ENCODE data around the gene HS6ST2.

The HS6ST2 gene

DNA sequence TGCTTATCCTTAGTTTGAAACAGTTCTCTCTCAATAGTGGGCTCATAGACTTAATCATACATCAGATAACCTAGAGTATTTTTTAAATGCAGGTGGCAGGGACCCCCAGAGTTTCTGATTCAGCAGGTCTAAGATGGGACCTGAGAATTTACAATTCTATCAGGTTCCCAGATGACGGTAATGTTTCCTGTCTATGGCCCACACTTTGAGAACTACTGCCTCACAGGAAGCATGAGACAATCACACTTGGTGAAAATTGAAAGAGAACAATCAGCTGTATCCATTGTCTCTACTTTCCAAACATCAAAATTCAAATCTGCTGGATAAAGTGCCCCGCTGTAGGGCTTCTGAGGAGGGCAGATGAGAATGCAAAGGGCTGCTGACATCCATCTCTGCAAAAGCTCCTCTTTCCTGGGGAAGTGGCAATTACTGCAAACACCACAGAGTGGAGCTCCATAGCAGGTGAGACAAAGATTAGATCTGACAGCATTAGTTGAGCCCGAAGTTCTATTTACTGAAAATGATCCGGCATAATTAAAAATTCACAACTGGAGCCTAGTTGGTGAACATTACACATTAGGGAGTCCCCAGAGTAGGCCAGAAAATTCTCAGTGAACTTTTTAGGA, 281.8 kb downstream of the HS6ST2 start:
- H3K27ac ChIP-seq (ENCODE audit: low read depth, low read length, severe bottlenecking), result no peak overlapping the region
- no peak overlapping the region for H3K4me3 ChIP-seq (ENCODE audit: extremely low read depth, insufficient read depth, low read length, poor library complexity, severe bottlenecking)
- no peaks in the 10 kb centered on the region for H3K36me3 ChIP-seq (ENCODE audit: control insufficient read depth, insufficient read depth, low read length)
- 40% methylated on average over 1 of the region's 4 CpGs; no CpG with 5 or more reads in 1 of the 2 experiments for WGBS, 2 experiments (ENCODE audit: insufficient coverage in 2 of 2)
- H3K4me1 ChIP-seq (ENCODE audit: control insufficient read depth, insufficient read depth, low read length, poor library complexity, severe bottlenecking), result no peaks in the 10 kb centered on the region
- no peaks in the 10 kb centered on the region for H3K9me3 ChIP-seq (ENCODE audit: control insufficient read depth, low read length)

GRCh38 chrX:132676102-132676501, 282.3 kb downstream of the HS6ST2 start:
- H3K27ac ChIP-seq (ENCODE audit: low read depth, low read length, severe bottlenecking), result no peak overlapping the region
- H3K4me3 ChIP-seq (ENCODE audit: extremely low read depth, insufficient read depth, low read length, poor library complexity, severe bottlenecking), result no peak overlapping the region
- no peaks in the 10 kb centered on the region for H3K4me1 ChIP-seq (ENCODE audit: control insufficient read depth, insufficient read depth, low read length, poor library complexity, severe bottlenecking)
- H3K9me3 ChIP-seq (ENCODE audit: control insufficient read depth, low read length), result no peaks in the 10 kb centered on the region
- no CpG with 5 or more reads among the region's 3 CpGs for whole genome bisulfite sequencing, 2 experiments (ENCODE audit: insufficient coverage in 2 of 2)
- H3K36me3 ChIP-seq (ENCODE audit: control insufficient read depth, insufficient read depth, low read length), result no peaks in the 10 kb centered on the region

DNA sequence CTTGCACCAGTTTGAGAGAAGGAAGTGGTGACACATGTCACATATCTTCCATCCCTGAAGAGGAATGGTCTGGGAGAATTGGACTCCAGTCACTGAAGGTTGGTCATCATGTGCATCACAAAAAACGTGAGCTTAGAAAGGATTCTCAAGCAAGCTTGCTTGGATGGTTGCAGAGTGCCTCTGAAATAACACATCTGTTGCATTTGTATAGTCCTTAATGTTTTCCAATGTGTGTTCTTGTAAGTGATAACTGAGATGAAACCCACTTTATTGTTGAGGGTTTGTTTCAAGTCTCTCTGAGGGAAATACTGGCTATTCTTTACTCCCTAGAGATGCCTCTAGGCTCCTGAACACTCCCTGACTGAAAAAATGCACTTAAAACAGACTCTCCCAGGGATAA, 285.1 kb downstream of the HS6ST2 start:
- Histone ChIP-seq H3K4me3 (ENCODE audit: extremely low read depth, insufficient read depth, low read length, poor library complexity, severe bottlenecking) (no peak overlapping the region), H3K27ac (ENCODE audit: low read depth, low read length, severe bottlenecking) (no peak overlapping the region), H3K4me1 (ENCODE audit: control insufficient read depth, insufficient read depth, low read length, poor library complexity, severe bottlenecking) (no peaks in the 10 kb centered on the region), H3K9me3 (ENCODE audit: control insufficient read depth, low read length) (no peaks in the 10 kb centered on the region), H3K36me3 (ENCODE audit: control insufficient read depth, insufficient read depth, low read length) (no peaks in the 10 kb centered on the region)
- WGBS, 2 experiments (ENCODE audit: insufficient coverage in 2 of 2), result no CpG with 5 or more reads among the region's 1 CpG

DNA sequence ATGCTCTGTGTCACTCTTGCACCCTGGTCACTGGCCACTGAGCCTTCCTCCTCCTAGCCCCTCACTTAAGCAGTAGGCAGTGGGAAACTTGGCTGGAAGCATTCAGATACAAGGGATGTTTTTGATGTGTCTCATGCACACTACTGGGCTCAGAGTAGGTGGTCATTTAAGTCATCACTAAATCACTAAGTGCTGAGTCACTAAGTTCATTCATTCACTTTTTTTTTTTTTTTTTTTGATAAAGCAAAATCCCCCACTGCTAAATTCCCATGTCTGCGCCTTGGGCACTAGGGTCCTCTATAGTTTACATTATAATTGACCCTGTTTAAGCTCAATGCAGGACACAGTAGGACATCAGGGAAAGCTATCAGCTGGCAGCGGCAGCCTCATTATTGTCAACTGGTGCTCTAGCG, 287.2 kb downstream of the HS6ST2 start:
- no CpG with 5 or more reads among the region's 3 CpGs for WGBS, 2 experiments (ENCODE audit: insufficient coverage in 2 of 2)
- Histone ChIP-seq H3K9me3 (ENCODE audit: control insufficient read depth, low read length) (no peaks in the 10 kb centered on the region), H3K27ac (ENCODE audit: low read depth, low read length, severe bottlenecking) (no peak overlapping the region), H3K4me1 (ENCODE audit: control insufficient read depth, insufficient read depth, low read length, poor library complexity, severe bottlenecking) (no peaks in the 10 kb centered on the region), H3K36me3 (ENCODE audit: control insufficient read depth, insufficient read depth, low read length) (no peaks in the 10 kb centered on the region), H3K4me3 (ENCODE audit: extremely low read depth, insufficient read depth, low read length, poor library complexity, severe bottlenecking) (no peak overlapping the region)

DNA sequence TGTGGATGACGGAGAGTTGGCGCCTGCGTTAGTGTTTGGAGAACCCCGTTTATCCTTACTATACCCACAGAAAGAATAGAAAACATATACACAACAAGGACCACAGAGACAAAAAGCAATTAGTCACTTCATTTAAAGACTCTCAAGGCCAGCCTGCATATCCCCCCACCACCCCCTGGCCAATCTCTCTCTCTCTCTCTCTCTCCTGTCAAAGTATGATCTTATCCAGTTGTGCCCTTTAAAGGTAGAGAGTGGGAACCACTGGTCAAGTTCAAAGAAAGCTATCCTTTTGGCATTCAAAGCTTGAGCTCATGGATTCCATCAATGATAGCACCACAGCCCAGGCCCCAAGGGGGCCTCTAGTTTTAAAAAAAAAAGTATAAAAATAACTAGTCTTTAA, 289.3 kb downstream of the HS6ST2 start:
- WGBS, 2 experiments (ENCODE audit: insufficient coverage in 2 of 2), result 65% methylated on average over 4 of the region's 4 CpGs; no CpG with 5 or more reads in 1 of the 2 experiments
- H3K4me1 ChIP-seq (ENCODE audit: control insufficient read depth, insufficient read depth, low read length, poor library complexity, severe bottlenecking), result no peaks in the 10 kb centered on the region
- no peak overlapping the region for H3K27ac ChIP-seq (ENCODE audit: low read depth, low read length, severe bottlenecking)
- no peaks in the 10 kb centered on the region for H3K36me3 ChIP-seq (ENCODE audit: control insufficient read depth, insufficient read depth, low read length)
- H3K4me3 ChIP-seq (ENCODE audit: extremely low read depth, insufficient read depth, low read length, poor library complexity, severe bottlenecking), result no peak overlapping the region
- no peaks in the 10 kb centered on the region for H3K9me3 ChIP-seq (ENCODE audit: control insufficient read depth, low read length)

DNA sequence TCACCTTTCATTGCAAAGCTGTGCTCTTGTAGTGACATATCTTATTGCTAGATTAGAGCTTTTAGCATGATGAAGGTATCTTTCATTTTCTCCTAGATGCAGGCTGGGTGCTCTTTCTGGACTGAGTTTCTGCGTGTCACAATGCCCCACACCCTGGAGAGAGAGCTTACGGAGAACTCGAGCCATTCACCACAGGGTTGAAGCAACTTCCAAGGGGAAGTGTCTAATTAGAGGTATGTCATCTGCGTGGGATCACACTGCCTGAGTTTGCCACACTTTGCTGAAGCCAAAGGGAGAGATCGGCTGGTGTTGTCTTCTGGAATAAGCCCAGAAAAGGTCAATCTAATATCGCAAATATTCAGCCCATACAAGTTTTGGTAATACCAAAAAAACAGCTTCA, 290.3 kb downstream of the HS6ST2 start:
- no peak overlapping the region for H3K4me3 ChIP-seq (ENCODE audit: extremely low read depth, insufficient read depth, low read length, poor library complexity, severe bottlenecking)
- H3K36me3 ChIP-seq (ENCODE audit: control insufficient read depth, insufficient read depth, low read length), result no peaks in the 10 kb centered on the region
- no peak overlapping the region for H3K27ac ChIP-seq (ENCODE audit: low read depth, low read length, severe bottlenecking)
- H3K9me3 ChIP-seq (ENCODE audit: control insufficient read depth, low read length), result no peaks in the 10 kb centered on the region
- WGBS, 2 experiments (ENCODE audit: insufficient coverage in 2 of 2), result 80 to 81% methylated on average over 3 to 4 of the region's 6 CpGs
- H3K4me1 ChIP-seq (ENCODE audit: control insufficient read depth, insufficient read depth, low read length, poor library complexity, severe bottlenecking), result no peaks in the 10 kb centered on the region

DNA sequence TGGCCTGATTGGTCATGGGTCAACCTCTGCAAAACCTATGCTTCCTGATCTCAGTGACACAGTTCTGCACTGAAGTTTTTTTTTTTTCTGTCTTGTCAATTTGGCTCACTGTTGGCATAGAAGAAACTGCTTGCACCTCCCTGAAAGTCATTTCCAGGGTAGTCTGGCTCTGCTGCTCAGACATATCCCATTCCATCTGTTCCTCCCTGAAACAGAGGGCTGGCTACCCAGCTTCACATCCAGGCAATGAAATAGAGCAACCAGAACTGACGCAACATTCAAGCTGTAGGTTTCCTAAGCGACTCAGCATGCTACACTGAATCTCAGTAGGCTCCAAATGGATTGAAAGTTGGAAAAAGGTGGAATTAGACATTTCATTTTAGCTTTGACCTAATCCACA, 292.8 kb downstream of the HS6ST2 start:
- no CpG with 5 or more reads among the region's 2 CpGs for WGBS, 2 experiments (ENCODE audit: insufficient coverage in 2 of 2)
- Histone ChIP-seq H3K4me3 (ENCODE audit: extremely low read depth, insufficient read depth, low read length, poor library complexity, severe bottlenecking) (no peak overlapping the region), H3K36me3 (ENCODE audit: control insufficient read depth, insufficient read depth, low read length) (no peaks in the 10 kb centered on the region), H3K9me3 (ENCODE audit: control insufficient read depth, low read length) (no peaks in the 10 kb centered on the region), H3K4me1 (ENCODE audit: control insufficient read depth, insufficient read depth, low read length, poor library complexity, severe bottlenecking) (no peaks in the 10 kb centered on the region), H3K27ac (ENCODE audit: low read depth, low read length, severe bottlenecking) (no peak overlapping the region)

DNA sequence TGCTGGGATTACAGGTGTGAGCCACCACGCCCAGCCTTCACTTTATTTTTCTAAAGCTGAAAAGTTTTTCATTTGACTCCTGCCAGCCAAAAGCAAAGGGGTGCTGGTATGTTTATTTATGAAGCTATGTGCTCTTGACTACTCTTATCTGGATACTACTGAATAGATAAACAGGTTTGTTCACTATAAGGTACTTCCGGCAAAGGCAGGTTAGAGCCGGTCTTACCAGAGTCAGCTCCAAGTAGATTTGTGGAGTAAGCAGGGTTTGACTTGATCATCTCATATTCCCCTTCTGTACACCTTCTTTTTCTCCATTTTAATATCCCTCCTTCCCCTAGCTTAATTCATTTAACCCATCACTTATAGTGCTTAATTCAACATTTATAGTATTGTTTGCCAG, 294.2 kb downstream of the HS6ST2 start:
- Histone ChIP-seq H3K27ac (ENCODE audit: low read depth, low read length, severe bottlenecking) (no peak overlapping the region), H3K9me3 (ENCODE audit: control insufficient read depth, low read length) (no peaks in the 10 kb centered on the region), H3K36me3 (ENCODE audit: control insufficient read depth, insufficient read depth, low read length) (no peaks in the 10 kb centered on the region), H3K4me1 (ENCODE audit: control insufficient read depth, insufficient read depth, low read length, poor library complexity, severe bottlenecking) (no peaks in the 10 kb centered on the region), H3K4me3 (ENCODE audit: extremely low read depth, insufficient read depth, low read length, poor library complexity, severe bottlenecking) (no peak overlapping the region)
- WGBS, 2 experiments (ENCODE audit: insufficient coverage in 2 of 2), result no CpG with 5 or more reads among the region's 3 CpGs

GRCh38 chrX:132662844-132663243, 295.6 kb downstream of the HS6ST2 start:
- no peaks in the 10 kb centered on the region for H3K36me3 ChIP-seq (ENCODE audit: control insufficient read depth, insufficient read depth, low read length)
- no peak overlapping the region for H3K4me3 ChIP-seq (ENCODE audit: extremely low read depth, insufficient read depth, low read length, poor library complexity, severe bottlenecking)
- no peaks in the 10 kb centered on the region for H3K4me1 ChIP-seq (ENCODE audit: control insufficient read depth, insufficient read depth, low read length, poor library complexity, severe bottlenecking)
- no peaks in the 10 kb centered on the region for H3K9me3 ChIP-seq (ENCODE audit: control insufficient read depth, low read length)
- WGBS, 2 experiments (ENCODE audit: insufficient coverage in 2 of 2), result no CpG with 5 or more reads among the region's 2 CpGs
- H3K27ac ChIP-seq (ENCODE audit: low read depth, low read length, severe bottlenecking), result no peak overlapping the region

GRCh38 chrX:132657876-132658275, 300.6 kb downstream of the HS6ST2 start:
- Histone ChIP-seq H3K4me1 (ENCODE audit: control insufficient read depth, insufficient read depth, low read length, poor library complexity, severe bottlenecking) (no peaks in the 10 kb centered on the region), H3K36me3 (ENCODE audit: control insufficient read depth, insufficient read depth, low read length) (no peaks in the 10 kb centered on the region), H3K9me3 (ENCODE audit: control insufficient read depth, low read length) (no peaks in the 10 kb centered on the region), H3K4me3 (ENCODE audit: extremely low read depth, insufficient read depth, low read length, poor library complexity, severe bottlenecking) (no peak overlapping the region), H3K27ac (ENCODE audit: low read depth, low read length, severe bottlenecking) (no peak overlapping the region)
- WGBS, 2 experiments (ENCODE audit: insufficient coverage in 2 of 2), result 67% methylated on average over 1 of the region's 5 CpGs; no CpG with 5 or more reads in 1 of the 2 experiments

DNA sequence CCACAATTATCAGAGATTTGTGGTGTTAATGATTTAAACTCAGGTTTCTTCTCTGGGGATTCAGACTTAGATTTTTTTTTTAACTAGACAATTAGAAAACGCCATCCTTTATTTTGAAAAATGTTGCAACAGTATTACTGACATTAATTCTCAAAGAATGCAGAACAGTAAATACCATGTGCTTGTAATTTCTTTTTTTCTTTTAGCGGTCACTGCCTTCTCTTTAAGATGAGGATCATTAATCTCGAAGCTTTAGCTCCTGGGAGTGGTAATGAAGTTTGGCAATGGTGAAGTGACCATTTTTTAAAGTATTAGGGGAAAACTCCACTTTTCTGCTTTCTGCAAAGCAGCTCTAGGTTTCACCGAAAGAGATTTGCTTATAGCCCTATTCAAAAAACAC, 305.6 kb downstream of the HS6ST2 start:
- H3K9me3 ChIP-seq (ENCODE audit: control insufficient read depth, low read length), result no peaks in the 10 kb centered on the region
- no CpG with 5 or more reads among the region's 4 CpGs for WGBS, 2 experiments (ENCODE audit: insufficient coverage in 2 of 2)
- H3K4me1 ChIP-seq (ENCODE audit: control insufficient read depth, insufficient read depth, low read length, poor library complexity, severe bottlenecking), result no peaks in the 10 kb centered on the region
- H3K4me3 ChIP-seq (ENCODE audit: extremely low read depth, insufficient read depth, low read length, poor library complexity, severe bottlenecking), result no peak overlapping the region
- no peaks in the 10 kb centered on the region for H3K36me3 ChIP-seq (ENCODE audit: control insufficient read depth, insufficient read depth, low read length)
- no peak overlapping the region for H3K27ac ChIP-seq (ENCODE audit: low read depth, low read length, severe bottlenecking)
